Measurements from ENCODE around the gene VAMP8. TPM values are rescaled to one million over a fixed set of nuclear protein-coding genes. Genes with fewer than 3 reads are reported as not detected.
"Not testable (repeated sequence)": the region's sequence is repeated elsewhere in the genome, so short reads cannot be mapped to it uniquely, and the experiment has no call there.

VAMP8 gene
- total RNA-seq, 2 donors from 2014 or later, result 103 to 124 TPM

DNA sequence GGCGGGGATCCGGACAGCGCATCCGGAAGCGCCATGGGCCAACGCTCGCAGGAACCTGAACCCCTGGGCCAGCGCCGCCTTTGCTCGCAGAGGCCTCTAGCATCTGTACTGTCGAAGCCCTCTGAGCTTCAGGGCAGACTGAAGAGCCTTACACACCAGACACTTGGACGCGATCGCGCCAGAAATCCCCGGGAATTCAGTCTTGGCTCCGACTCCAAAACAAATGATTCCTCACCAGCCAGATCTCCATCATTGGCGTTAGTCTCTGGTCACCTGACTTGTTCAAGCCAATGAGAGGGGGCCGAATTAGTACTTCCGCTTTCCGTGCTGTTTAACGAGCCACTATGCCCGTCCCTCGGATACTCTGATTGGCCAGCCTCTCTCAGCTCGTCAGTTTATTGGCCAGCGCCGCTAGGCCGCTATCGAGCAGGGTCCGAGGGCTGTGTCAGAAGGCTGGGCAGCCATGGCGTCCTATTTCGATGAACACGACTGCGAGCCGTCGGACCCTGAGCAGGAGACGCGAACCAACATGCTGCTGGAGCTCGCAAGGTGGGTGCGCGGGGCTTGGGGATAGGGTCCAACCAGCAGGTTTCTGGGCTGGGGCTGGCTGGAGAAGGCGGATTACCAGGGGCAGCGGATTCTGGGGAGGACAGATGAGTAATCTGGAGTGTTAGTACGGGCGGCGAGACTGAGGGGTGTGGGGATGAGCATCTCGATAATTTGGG is 18.1 kb downstream of the VAMP8 start, which contains the start of gene RNF181:
Gene RNF181 (plus strand): TSS at position 445 of the 725 bp plus-strand sequence. CDS start 19 bp downstream, at position 464.
- H3K4me3 Mint-ChIP-seq, result peak within 1 kb of the TSS; percentile 100
- no peaks in the 10 kb centered on the region for H3K27me3 Mint-ChIP-seq

DNA sequence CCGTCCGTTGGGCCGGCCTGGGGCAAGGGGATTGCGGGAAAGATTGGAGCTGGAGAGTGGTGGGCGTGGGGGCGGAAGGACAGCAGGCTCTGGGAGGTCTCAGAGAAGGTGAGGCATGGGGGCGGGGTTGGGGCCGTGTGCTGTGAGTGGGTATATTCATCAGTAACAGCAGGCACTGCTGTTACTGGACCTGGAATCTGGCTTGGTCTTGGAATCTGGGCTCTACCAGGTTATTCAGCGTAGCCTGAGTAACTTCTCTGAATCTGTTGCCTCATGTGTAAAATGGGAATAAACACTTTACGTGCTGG is 18.6 kb downstream of the VAMP8 start:
- H3K27ac Mint-ChIP-seq, result peak overlapping the region; percentile 100

More for the DNA sequence above, 18.1 kb downstream of the VAMP8 start, which contains the start of gene RNF181:
- peaks cover 45% of the 10 kb centered on the region for H3K36me3 Mint-ChIP-seq (ENCODE audit: low read depth)
- peaks cover 15% of the 10 kb centered on the region for H3K4me1 Mint-ChIP-seq
- ATAC-seq (replicated peaks), result peak; percentile 99
- no peaks in the 10 kb centered on the region for H3K9me3 Mint-ChIP-seq
- peak within 1 kb of the TSS; percentile 100 for H3K27ac Mint-ChIP-seq

GRCh38 chr2:85596486-85597143 is 19.2 kb downstream of the VAMP8 start:
- no peak for ATAC-seq (replicated peaks)
- Mint-ChIP-seq H3K9me3 (no peaks in the 10 kb centered on the region), H3K36me3 (ENCODE audit: low read depth) (peaks cover 45% of the 10 kb centered on the region), H3K27ac (peak overlapping the region; percentile 100), H3K27me3 (no peaks in the 10 kb centered on the region), H3K4me1 (peaks cover 15% of the 10 kb centered on the region), H3K4me3 (peak overlapping the region; percentile 100)

More for the DNA sequence above, 18.6 kb downstream of the VAMP8 start:
- Mint-ChIP-seq H3K36me3 (ENCODE audit: low read depth) (peaks cover 45% of the 10 kb centered on the region), H3K9me3 (no peaks in the 10 kb centered on the region), H3K4me3 (peak overlapping the region; percentile 100), H3K27me3 (no peaks in the 10 kb centered on the region), H3K4me1 (peaks cover 15% of the 10 kb centered on the region)
- ATAC-seq (replicated peaks), result no peak

DNA sequence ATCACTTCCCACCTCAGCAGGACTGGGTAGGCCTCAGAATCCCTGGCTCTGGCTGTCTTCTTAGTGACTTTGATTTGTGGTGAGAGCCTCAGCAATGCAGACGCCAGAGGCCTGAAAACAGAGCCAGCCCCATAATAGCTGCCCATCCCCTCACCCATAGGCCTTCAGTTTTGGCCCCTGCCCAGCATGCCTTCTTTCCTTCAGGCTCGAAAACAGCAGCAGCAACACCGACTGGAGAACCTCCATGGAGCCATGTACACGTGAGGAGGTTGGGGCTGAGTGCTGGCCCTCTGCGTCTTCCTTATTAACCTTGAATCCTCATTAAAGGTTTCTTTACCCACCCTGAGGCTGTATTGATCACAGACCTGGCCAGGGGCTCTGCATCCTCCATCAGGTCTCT is 19.9 kb downstream of the VAMP8 start:
- Mint-ChIP-seq H3K9me3 (no peaks in the 10 kb centered on the region), H3K36me3 (ENCODE audit: low read depth) (peaks cover 45% of the 10 kb centered on the region), H3K4me3 (peak overlapping the region; percentile 100), H3K27ac (no peak overlapping the region), H3K27me3 (no peaks in the 10 kb centered on the region), H3K4me1 (peaks cover 15% of the 10 kb centered on the region)
- no peak for ATAC-seq (replicated peaks)

- peaks cover 45% of the 10 kb centered on the region for H3K36me3 Mint-ChIP-seq (ENCODE audit: low read depth)
- H3K9me3 Mint-ChIP-seq, result no peaks in the 10 kb centered on the region
- no peak overlapping the region for H3K27ac Mint-ChIP-seq
Measured at GRCh38 chr2:85598594-85599340, 21.4 kb downstream of the VAMP8 start.

GRCh38 chr2:85599468-85600234 is 22.3 kb downstream of the VAMP8 start:
- peaks cover 20% of the 10 kb centered on the region for H3K4me1 Mint-ChIP-seq
- no peak for ATAC-seq (replicated peaks)
- peak overlapping the region; percentile 38 for H3K27ac Mint-ChIP-seq
- no peaks in the 10 kb centered on the region for H3K27me3 Mint-ChIP-seq
- peaks cover 43% of the 10 kb centered on the region for H3K36me3 Mint-ChIP-seq (ENCODE audit: low read depth)
- no peak overlapping the region for H3K4me3 Mint-ChIP-seq
- no peaks in the 10 kb centered on the region for H3K9me3 Mint-ChIP-seq

More at GRCh38 chr2:85598594-85599340, 21.4 kb downstream of the VAMP8 start:
- Mint-ChIP-seq H3K27me3 (no peaks in the 10 kb centered on the region), H3K4me1 (peaks cover 22% of the 10 kb centered on the region), H3K4me3 (no peak overlapping the region)
- no peak for ATAC-seq (replicated peaks)

DNA sequence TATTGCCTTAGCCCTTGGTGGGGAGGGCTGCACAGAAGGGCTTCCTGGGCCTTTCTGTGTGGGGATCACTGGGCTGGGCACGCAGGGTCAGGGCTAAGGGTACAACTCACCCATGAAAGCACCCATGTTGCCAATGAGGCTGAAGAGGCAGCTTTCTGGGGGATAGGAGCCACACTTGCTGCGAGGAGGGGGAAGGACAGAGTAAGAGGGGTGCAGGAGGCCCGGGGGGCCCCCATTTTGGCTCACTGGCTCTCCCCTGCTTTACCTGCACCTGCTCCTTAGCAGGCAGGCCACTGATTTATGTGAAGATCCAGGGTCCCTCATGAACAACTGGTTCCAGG is 22.8 kb downstream of the VAMP8 start:
- H3K27me3 Mint-ChIP-seq, result no peaks in the 10 kb centered on the region
- no peak overlapping the region for H3K4me3 Mint-ChIP-seq
- H3K4me1 Mint-ChIP-seq, result peaks cover 20% of the 10 kb centered on the region
- peak overlapping the region; percentile 64 for H3K27ac Mint-ChIP-seq
- no peaks in the 10 kb centered on the region for H3K9me3 Mint-ChIP-seq
- no peak for ATAC-seq (replicated peaks)
- peaks cover 38% of the 10 kb centered on the region for H3K36me3 Mint-ChIP-seq (ENCODE audit: low read depth)

GRCh38 chr2:85600951-85601770 is 23.8 kb downstream of the VAMP8 start:
- Mint-ChIP-seq H3K27me3 (no peaks in the 10 kb centered on the region), H3K36me3 (ENCODE audit: low read depth) (peaks cover 34% of the 10 kb centered on the region), H3K4me1 (peaks cover 18% of the 10 kb centered on the region), H3K4me3 (peak overlapping the region; percentile 78), H3K9me3 (no peaks in the 10 kb centered on the region), H3K27ac (peak overlapping the region; percentile 64)
- no peak for ATAC-seq (replicated peaks)

DNA sequence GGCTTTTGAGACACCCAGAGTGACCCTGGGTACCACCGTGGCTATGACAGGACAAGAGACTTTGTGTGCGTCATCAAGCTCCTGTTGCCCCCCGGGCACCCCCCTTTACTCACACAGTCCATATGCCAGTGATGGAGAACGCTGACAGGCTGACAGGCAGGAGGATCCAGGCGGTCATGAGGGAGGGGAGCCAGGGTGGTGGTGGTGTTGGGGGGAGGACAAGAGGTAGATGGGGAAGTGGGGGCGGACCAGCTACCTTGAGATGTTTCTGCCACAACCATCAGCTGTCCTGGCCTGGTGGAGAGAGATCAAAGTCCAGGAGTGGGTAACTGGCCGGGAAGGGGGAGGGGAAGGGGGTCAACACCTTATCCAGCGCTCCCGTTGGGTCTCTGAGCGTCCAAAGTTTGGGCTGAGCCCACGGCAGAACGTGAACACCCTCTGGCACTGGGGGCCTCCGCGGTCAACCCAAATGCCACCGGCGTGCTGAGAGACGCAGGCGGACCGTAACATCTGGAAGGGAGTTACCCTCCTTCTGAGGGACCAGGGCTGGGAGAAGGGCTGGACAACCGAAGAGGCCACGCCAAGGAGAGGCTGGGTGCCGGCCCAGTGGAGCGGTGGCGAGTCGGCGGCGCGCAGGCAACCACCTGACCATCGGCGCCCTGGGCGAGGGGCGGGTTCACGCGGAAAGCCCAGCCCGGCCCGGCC is 24.5 kb downstream of the VAMP8 start:
- H3K36me3 Mint-ChIP-seq (ENCODE audit: low read depth), result peaks cover 33% of the 10 kb centered on the region
- peaks cover 18% of the 10 kb centered on the region for H3K4me1 Mint-ChIP-seq
- H3K4me3 Mint-ChIP-seq, result peak overlapping the region; percentile 78
- H3K27me3 Mint-ChIP-seq, result no peaks in the 10 kb centered on the region
- no peaks in the 10 kb centered on the region for H3K9me3 Mint-ChIP-seq
- H3K27ac Mint-ChIP-seq, result peak overlapping the region; percentile 64
- ATAC-seq (replicated peaks), result peak; percentile 25

- Mint-ChIP-seq H3K27ac (peak within 1 kb of the TSS; percentile 72), H3K27me3 (no peaks in the 10 kb centered on the region), H3K36me3 (ENCODE audit: low read depth) (peaks cover 30% of the 10 kb centered on the region), H3K4me3 (peak within 1 kb of the TSS; percentile 80), H3K4me1 (peaks cover 18% of the 10 kb centered on the region), H3K9me3 (no peaks in the 10 kb centered on the region)
- ATAC-seq (replicated peaks), result peak; percentile 89
Measured at GRCh38 chr2:85602476-85603234, 25.3 kb downstream of the VAMP8 start, which contains the start of gene TMEM150A. TMEM150A (minus strand) TSS chr2:85602698; CDS start chr2:85601948, 750 bp downstream.

DNA sequence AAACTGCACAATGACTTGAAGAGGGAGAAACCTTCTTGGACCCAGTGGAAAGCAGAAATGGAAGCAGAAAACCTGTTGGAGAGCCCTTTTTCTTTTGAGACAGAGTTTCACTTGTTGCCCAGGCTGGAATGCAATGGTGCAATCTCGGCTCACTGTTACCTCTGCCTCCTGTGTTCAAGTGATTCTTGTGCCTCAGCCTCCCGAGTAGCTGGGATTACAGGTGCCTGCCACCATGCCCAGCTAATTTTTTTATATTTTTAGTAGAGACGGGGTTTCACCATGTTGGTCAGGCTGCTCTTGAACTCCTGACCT is 26.7 kb downstream of the VAMP8 start:
- H3K4me1 Mint-ChIP-seq, result peaks cover 18% of the 10 kb centered on the region
- H3K27ac Mint-ChIP-seq; H3K9me3 Mint-ChIP-seq; H3K27me3 Mint-ChIP-seq; ATAC-seq (replicated peaks): not testable (repeated sequence)
- peaks cover 30% of the 10 kb centered on the region for H3K36me3 Mint-ChIP-seq (ENCODE audit: low read depth)
- peak overlapping the region; percentile 80 for H3K4me3 Mint-ChIP-seq

DNA sequence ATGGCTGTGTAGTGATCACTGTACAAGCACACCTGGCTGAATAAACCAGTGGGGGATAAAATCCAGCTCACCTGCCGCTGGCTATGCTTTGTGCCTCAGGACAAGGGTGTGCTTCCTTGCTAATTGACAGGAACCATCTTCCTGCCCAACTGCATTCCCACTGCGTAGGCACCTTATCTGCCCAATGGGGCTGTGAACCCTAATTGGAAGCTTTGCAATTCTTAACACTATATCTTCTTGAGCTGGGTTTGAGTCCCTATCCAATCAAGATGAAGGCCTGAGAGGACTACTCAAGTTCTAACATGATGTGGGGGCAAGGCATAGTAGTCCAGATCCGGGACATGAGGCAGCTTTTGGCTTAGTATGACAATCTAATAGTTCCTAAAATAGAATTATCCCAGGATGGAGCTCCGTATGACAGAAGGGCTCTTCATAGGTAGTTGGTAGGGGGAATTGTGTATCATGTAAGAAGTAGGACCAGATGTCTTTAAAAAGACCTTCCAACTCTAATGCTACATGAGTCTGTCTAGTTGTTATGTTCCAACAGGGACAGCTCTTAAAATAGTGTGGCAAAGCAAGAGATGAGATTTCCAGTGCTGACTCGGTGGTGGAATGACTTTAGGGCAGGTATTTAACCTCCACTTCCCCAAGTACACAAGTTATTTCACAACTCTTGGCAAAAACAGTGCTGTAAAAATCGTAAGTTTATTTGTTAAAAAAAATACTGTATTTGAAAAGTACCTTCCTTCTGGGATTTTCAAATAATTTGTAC is 27.4 kb downstream of the VAMP8 start:
- Mint-ChIP-seq H3K27ac (no peak overlapping the region), H3K27me3 (no peaks in the 10 kb centered on the region), H3K4me1 (peaks cover 17% of the 10 kb centered on the region), H3K4me3 (no peak overlapping the region), H3K9me3 (no peaks in the 10 kb centered on the region), H3K36me3 (ENCODE audit: low read depth) (peaks cover 35% of the 10 kb centered on the region)
- no peak for ATAC-seq (replicated peaks)
